IMR-90 (cell line): ENCODE data around the gene DMXL2. TPM values are rescaled to one million over a fixed set of nuclear protein-coding genes. Genes with fewer than 3 reads are reported as not detected.

Source experiments
- ATAC-seq: fragments of 200-7000 bp; cut with Tn5 transposase; 2 replicates; pipeline ENCODE4 v1.9.1; 2020; ENCODE audit warnings: low read depth, mild to moderate bottlenecking, moderate library complexity
- BruUV-seq: library from RNA; stranded (reverse); fragments of 400-500 nt; replicated peaks from 2 replicates; lab custom pipeline; 2021; lab: Mats Ljungman, UMichigan
- CTCF ChIA-PET: fragments of 300-600 bp; formaldehyde crosslinking; extraction: SDS; loops from one replicate; lab custom pipeline; 2021; ENCODE audit warnings: antibody characterized with exemption; lab: Yijun Ruan, JAX
- POLR2A ChIA-PET: fragments of 300-600 bp; sonication (Branson Sonifier 250); formaldehyde crosslinking; loops from one replicate; lab custom pipeline; 2022; ENCODE audit warnings: antibody characterized with exemption; ENCODE audit not compliant: unreplicated experiment; lab: Charles Lee
- DNase-seq: peaks from one replicate; pipeline ENCODE4 v3.0.0; 2013
- H2AFZ ChIP-seq: replicated peaks from 2 replicates; pipeline ENCODE3; 2013; ENCODE audit warnings: low read length, mild to moderate bottlenecking; ENCODE audit not compliant: poor library complexity
- H2AK5ac ChIP-seq: 2 replicates; pipeline ENCODE4 v1.6.1; 2013; ENCODE audit warnings: low read depth, low read length, inconsistent platforms
- H2AK9ac ChIP-seq: replicated peaks from 2 replicates; pipeline ENCODE3; 2013; ENCODE audit warnings: mild to moderate bottlenecking, low read depth, low read length, moderate library complexity; ENCODE audit not compliant: poor library complexity
- H2BK120ac ChIP-seq: 2 replicates; pipeline ENCODE4 v1.6.1; 2013; ENCODE audit warnings: low read depth, low read length, inconsistent platforms
- H2BK15ac ChIP-seq: 3 replicates; pipeline ENCODE4 v1.6.1; 2013; ENCODE audit warnings: low read depth, low read length, inconsistent platforms
- H2BK20ac ChIP-seq: 2 replicates; pipeline ENCODE4 v1.6.1; 2013; ENCODE audit warnings: low read depth, mild to moderate bottlenecking, inconsistent platforms, low read length, moderate library complexity
- H2BK5ac ChIP-seq: 2 replicates; pipeline ENCODE4 v1.6.1; 2013; ENCODE audit warnings: mild to moderate bottlenecking, low read depth, low read length, inconsistent platforms; ENCODE audit not compliant: poor library complexity, severe bottlenecking
- H3K14ac ChIP-seq: replicated peaks from 2 replicates; pipeline ENCODE4 v1.6.1; 2013; ENCODE audit warnings: low read depth, low read length, inconsistent platforms
- H3K18ac ChIP-seq: 2 replicates; pipeline ENCODE4 v1.6.1; 2013; ENCODE audit warnings: low read depth, low read length, control low read depth
- H3K23ac ChIP-seq: 2 replicates; pipeline ENCODE4 v1.6.1; 2013; ENCODE audit warnings: low read depth, low read length, inconsistent platforms
- H3K27ac ChIP-seq: 2 replicates; pipeline ENCODE4 v1.5.1; 2013; ENCODE audit warnings: mild to moderate bottlenecking, control low read depth, low read length; ENCODE audit not compliant: insufficient read depth
- H3K27me3 ChIP-seq: 2 replicates; pipeline ENCODE4 v1.6.1; 2013; ENCODE audit warnings: low read length; ENCODE audit not compliant: control insufficient read depth, insufficient read depth
- H3K36me3 ChIP-seq: 2 replicates; pipeline ENCODE4 v1.6.1; 2013; ENCODE audit warnings: low read length, mixed read lengths; ENCODE audit not compliant: control insufficient read depth, insufficient read depth
- H3K4ac ChIP-seq: 2 replicates; pipeline ENCODE4 v1.6.1; 2013; ENCODE audit warnings: low read depth, low read length, inconsistent platforms
- H3K4me1 ChIP-seq: 2 replicates; pipeline ENCODE4 v1.6.1; 2013; ENCODE audit warnings: low read length, mixed read lengths; ENCODE audit not compliant: control insufficient read depth, insufficient read depth
- H3K4me2 ChIP-seq: 2 replicates; pipeline ENCODE4 v1.6.1; 2013; ENCODE audit warnings: low read depth, mild to moderate bottlenecking, control low read depth, low read length, moderate library complexity
- H3K4me3 ChIP-seq: 2 replicates; pipeline ENCODE4 v1.5.1; 2013; ENCODE audit warnings: low read depth, mild to moderate bottlenecking, control low read depth, low read length, moderate library complexity; ENCODE audit not compliant: insufficient read depth
- H3K56ac ChIP-seq: 2 replicates; pipeline ENCODE4 v1.6.1; 2013; ENCODE audit warnings: low read length, inconsistent platforms; ENCODE audit not compliant: insufficient read depth; ENCODE audit errors: extremely low read depth
- H3K79me1 ChIP-seq, 2 experiments: 2 replicates each; pipeline ENCODE4 v1.6.1; 2013; ENCODE audit warnings: low read length in 2 of 2, inconsistent platforms in 1 of 2, low read depth in 1 of 2
- H3K9ac ChIP-seq: 2 replicates; pipeline ENCODE4 v1.6.1; 2013; ENCODE audit warnings: low read depth, low read length, control low read depth
- H3K9me1 ChIP-seq: 2 replicates; pipeline ENCODE4 v1.6.1; 2013; ENCODE audit warnings: low read length, inconsistent platforms; ENCODE audit not compliant: insufficient read depth
- H3K9me3 ChIP-seq: 2 replicates; pipeline ENCODE4 v1.6.1; 2013; ENCODE audit warnings: low read length; ENCODE audit not compliant: control insufficient read depth, insufficient read depth
- H4K20me1 ChIP-seq: 2 replicates; pipeline ENCODE4 v1.6.1; 2013; ENCODE audit warnings: low read length, inconsistent platforms; ENCODE audit not compliant: insufficient read depth
- H4K5ac ChIP-seq: 2 replicates; pipeline ENCODE4 v1.6.1; 2013; ENCODE audit warnings: mild to moderate bottlenecking, low read depth, low read length, control low read depth
- H4K8ac ChIP-seq, 2 experiments: 2 replicates each; pipeline ENCODE4 v1.6.1; 2013; ENCODE audit warnings: low read depth in 2 of 2, low read length in 2 of 2, control low read depth in 1 of 2, inconsistent platforms in 1 of 2
- H4K91ac ChIP-seq: 2 replicates; pipeline ENCODE4 v1.6.1; 2013; ENCODE audit warnings: low read depth, low read length, inconsistent platforms; ENCODE audit not compliant: insufficient read depth
- CEBPB ChIP-seq: IDR thresholded peaks from 2 replicates; pipeline ENCODE4 v1.6.1; 2012; ENCODE audit warnings: low read depth, low read length, improper control_type of control experiment
- CHD1 ChIP-seq: IDR thresholded peaks from 2 replicates; pipeline ENCODE4 v1.6.1; 2012; ENCODE audit warnings: low read depth, low read length, improper control_type of control experiment
- MXI1 ChIP-seq: IDR thresholded peaks from 2 replicates; pipeline ENCODE4 v1.6.1; 2012; ENCODE audit warnings: low read depth, mild to moderate bottlenecking, low read length, moderate library complexity, borderline replicate concordance
- WGBS, 2 experiments: methylation state at CpG; one replicate each; pipeline versions ENCODE4 v1.1.5 to v1.1.7; 2013; ENCODE audit warnings: missing lambda C conversion rate in 2 of 2; ENCODE audit not compliant: insufficient read length in 1 of 2; ENCODE audit errors: extremely low coverage in 2 of 2; 5-methylcytosine and 5-hydroxymethylcytosine counted together
- dilution Hi-C: fragments of 300-500 bp; cut with HindIII; formaldehyde crosslinking; loops from one replicate; pipeline ENCODE4 v1.14.3; 2018; ENCODE audit warnings: low sequenced_read_pairs; ENCODE audit not compliant: unreplicated experiment
- in situ Hi-C: fragments of 300-500 bp; cut with MboI; formaldehyde crosslinking; loops from 3 replicates; pipeline ENCODE4 v1.14.3; 2019; ENCODE audit warnings: low sequenced_read_pairs, inconsistent platforms, mixed read lengths
- intact Hi-C: fragments of 100-400 bp; cut with micrococcal nuclease; formaldehyde crosslinking; loops from 2 replicates; pipeline ENCODE4 v1.10.0; 2022
- polyA plus RNA-seq, 3 experiments: library from polyadenylated mRNA; depleted of rRNA; stranded (reverse); fragments of >200 nt; gene quantifications; 2 replicates each; pipeline ENCODE4 v1.2.3, GENCODE V29; 2012; ENCODE audit warnings: low replicate concordance in 1 of 3
- total RNA-seq: library from RNA; depleted of rRNA; stranded (reverse); fragments of >200 nt; gene quantifications from 2 replicates; pipeline ENCODE4 v1.2.3, GENCODE V29; 2012

DMXL2 gene
- total and polyA plus RNA-seq, 2 of the 4 experiments (the other 2 are of a cell fraction), result 9.7 to 21.9 TPM

- H3K14ac ChIP-seq, result no peak overlapping the region
- no peaks in the 10 kb centered on the region for H3K9me1 ChIP-seq
- H3K4me1 ChIP-seq, result peaks cover 4% of the 10 kb centered on the region
- no peak overlapping the region for H2AFZ ChIP-seq
- no peak for ATAC-seq
- no peak overlapping the region for H2BK120ac ChIP-seq
- H3K56ac ChIP-seq, result no peak overlapping the region
- no peak overlapping the region for H2AK5ac ChIP-seq
- no peak overlapping the region for H3K27ac ChIP-seq
- H4K20me1 ChIP-seq, result no peaks in the 10 kb centered on the region
- DNase-seq, result no peak
- no peak overlapping the region for H2BK15ac ChIP-seq
- no peak overlapping the region for H3K4ac ChIP-seq
- no peaks in the 10 kb centered on the region; a peak in 1 of 4 replicates for H3K79me1 ChIP-seq
- H4K91ac ChIP-seq, result no peak overlapping the region
- intact Hi-C loops, result no loop called here
- in situ Hi-C loops, result no loop called here
- TF ChIP-seq CEBPB (no peak), MXI1 (no peak), CHD1 (no peak)
- BruUV-seq, result no TSS peak
- ChIA-PET CTCF (interaction anchor here (0.6 kb wide), 1 partner anchor 23 kb away, joined by 4 read pairs; no protein-coding TSS in a partner anchor), POLR2A (no interaction called here)
- no peaks in the 10 kb centered on the region for H3K27me3 ChIP-seq
- no peak overlapping the region for H3K4me2 ChIP-seq
- no peak overlapping the region for H4K5ac ChIP-seq
- no peak overlapping the region for H2BK20ac ChIP-seq
- H4K8ac ChIP-seq, result no peak overlapping the region
- no peak overlapping the region for H2BK5ac ChIP-seq
- dilution Hi-C loops, result no loop called here
- H3K9ac ChIP-seq, result no peak overlapping the region
- no peaks in the 10 kb centered on the region for H3K9me3 ChIP-seq
- no peaks in the 10 kb centered on the region for H3K36me3 ChIP-seq
- no peak overlapping the region for H3K23ac ChIP-seq
- no peak overlapping the region for H3K18ac ChIP-seq
- no CpG with 5 or more reads among the region's 4 CpGs for WGBS, 2 experiments
- no peak overlapping the region for H3K4me3 ChIP-seq
- no peak overlapping the region for H2AK9ac ChIP-seq
These were observed 41.6 kb downstream of the DMXL2 start for GRCh38 chr15:51580982-51581381.
